HFF-Myc (cell line): ENCODE data around the gene HNF1B.

Experiments
- DNase-seq: peaks from one replicate; pipeline ENCODE4 v3.0.0-alpha.2; 2011; ENCODE audit warnings: low read depth; ENCODE audit errors: extremely low read depth
- H3K4me3 ChIP-seq: replicated peaks from 2 replicates; pipeline ENCODE4 v1.5.1; 2011; ENCODE audit warnings: low read depth, mild to moderate bottlenecking, control low read depth, low read length
- TF ChIP-seq, protein P1 (sequence below): IDR thresholded peaks from 2 replicates; pipeline ENCODE4 v1.5.1; 2012; ENCODE audit warnings: mild to moderate bottlenecking, low read depth, low read length, control low read depth; ENCODE audit errors: missing control alignments

HNF1B gene

GRCh38 chr17:37772982-37773381, 28.1 kb upstream of the HNF1B start:
- TF ChIP-seq, protein P1, sequence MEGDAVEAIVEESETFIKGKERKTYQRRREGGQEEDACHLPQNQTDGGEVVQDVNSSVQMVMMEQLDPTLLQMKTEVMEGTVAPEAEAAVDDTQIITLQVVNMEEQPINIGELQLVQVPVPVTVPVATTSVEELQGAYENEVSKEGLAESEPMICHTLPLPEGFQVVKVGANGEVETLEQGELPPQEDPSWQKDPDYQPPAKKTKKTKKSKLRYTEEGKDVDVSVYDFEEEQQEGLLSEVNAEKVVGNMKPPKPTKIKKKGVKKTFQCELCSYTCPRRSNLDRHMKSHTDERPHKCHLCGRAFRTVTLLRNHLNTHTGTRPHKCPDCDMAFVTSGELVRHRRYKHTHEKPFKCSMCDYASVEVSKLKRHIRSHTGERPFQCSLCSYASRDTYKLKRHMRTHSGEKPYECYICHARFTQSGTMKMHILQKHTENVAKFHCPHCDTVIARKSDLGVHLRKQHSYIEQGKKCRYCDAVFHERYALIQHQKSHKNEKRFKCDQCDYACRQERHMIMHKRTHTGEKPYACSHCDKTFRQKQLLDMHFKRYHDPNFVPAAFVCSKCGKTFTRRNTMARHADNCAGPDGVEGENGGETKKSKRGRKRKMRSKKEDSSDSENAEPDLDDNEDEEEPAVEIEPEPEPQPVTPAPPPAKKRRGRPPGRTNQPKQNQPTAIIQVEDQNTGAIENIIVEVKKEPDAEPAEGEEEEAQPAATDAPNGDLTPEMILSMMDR = no peak
- DNase-seq = no peak
- no peak overlapping the region for H3K4me3 ChIP-seq

DNA sequence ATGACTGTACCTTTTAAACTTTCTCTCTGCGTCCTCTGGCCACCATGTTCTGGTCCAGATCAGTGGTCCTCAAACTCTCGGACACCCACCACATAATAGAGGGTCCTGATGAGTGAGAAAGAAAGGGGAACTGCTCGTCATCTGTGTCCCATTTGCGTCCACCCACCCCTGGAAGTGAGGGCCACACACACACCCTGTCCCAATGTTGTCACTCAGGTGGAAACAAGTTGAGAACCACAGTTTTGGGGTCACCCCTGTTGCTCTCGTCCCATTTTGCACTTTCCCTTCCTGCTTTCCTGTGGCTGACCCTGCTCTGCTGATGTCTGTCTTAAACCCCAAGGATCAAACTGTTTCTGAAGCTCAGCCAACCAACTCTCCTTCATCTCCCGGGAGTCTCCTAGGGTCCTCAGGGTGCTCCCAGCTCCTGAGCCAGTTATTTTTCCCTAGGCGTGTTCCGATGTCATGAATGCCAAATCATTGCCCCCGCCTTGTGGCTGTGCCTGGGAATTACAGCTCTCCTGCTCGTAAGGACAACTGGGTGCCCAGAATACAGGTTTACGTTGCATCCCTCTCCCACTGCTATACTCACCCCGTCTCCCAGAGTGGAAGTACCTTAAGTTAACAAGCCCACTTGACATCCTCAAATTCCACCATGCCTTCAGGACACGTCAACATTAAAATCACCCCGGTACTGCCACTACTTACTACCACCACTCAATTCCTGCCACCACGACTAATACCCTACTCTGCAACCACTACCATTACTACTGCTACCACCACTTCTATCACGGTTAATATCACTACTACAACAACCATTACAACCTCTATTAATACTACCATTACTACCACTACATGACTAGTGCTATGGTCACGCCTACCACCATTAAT, 26.0 kb upstream of the HNF1B start:
- DNase-seq = no peak
- TF ChIP-seq, protein P1 = peak; percentile 84
- H3K4me3 ChIP-seq = no peak overlapping the region

DNA sequence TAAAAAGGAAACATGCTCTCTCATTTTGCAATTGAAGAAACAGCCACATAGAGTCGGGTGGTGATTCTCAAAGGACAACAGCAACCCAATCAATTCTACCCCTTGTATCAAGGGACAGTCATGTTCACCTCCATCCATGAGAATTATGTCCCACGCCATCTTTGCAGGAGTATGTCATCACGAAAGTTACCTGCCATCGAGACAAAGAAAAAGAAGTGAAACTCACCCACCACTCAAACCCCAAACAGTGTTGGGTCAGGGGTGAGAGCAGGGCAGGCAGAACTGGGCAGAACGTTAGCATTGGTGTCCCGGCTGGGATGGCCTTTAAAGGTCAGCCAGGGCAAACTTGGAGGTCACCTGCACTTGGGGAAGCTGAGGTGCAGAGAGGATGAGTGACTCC, 24.2 kb upstream of the HNF1B start:
- TF ChIP-seq, protein P1 = no peak
- no peak overlapping the region for H3K4me3 ChIP-seq
- no peak for DNase-seq

- DNase-seq = no peak
- no peak overlapping the region for H3K4me3 ChIP-seq
- TF ChIP-seq, protein P1 = no peak
Observed at GRCh38 chr17:37768438-37768837, 23.6 kb upstream of the HNF1B start.

GRCh38 chr17:37766971-37767370, 22.1 kb upstream of the HNF1B start:
- DNase-seq = no peak
- H3K4me3 ChIP-seq = no peak overlapping the region
- TF ChIP-seq, protein P1 = no peak

DNA sequence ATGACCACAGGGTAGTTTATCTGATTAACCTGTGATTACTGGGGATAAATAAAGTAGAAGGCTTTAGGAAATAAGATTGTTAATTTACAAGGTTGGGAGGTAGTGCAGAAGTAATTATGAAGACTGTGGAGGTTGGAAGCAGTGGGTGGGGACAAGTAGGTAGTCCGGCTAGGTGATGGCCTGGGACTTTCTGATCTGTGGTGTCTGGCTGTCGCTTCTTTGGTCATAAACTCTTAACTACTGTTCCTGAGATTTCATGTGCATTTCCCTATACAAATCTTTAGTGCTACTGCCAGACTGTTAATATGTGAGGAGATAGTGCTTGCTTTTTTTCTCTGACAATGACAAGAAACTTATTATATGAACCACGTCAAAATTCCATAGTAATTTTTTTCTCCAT, 19.5 kb upstream of the HNF1B start:
- DNase-seq = no peak
- TF ChIP-seq, protein P1 = no peak
- no peak overlapping the region for H3K4me3 ChIP-seq
